C4-2B (cell line): ENCODE measurements around the gene METTL26.

Source experiments
- CTCF ChIP-seq: fragments of 450-650 bp; conservative IDR thresholded peaks from 2 replicates; pipeline ENCODE4 v1.5.1; 2017; ENCODE audit warnings: mild to moderate bottlenecking
- ZFX ChIP-seq: fragments of 450-650 bp; IDR thresholded peaks from 2 replicates; pipeline ENCODE4 v1.6.1; 2017

- no peak for TF ChIP-seq CTCF
- TF ChIP-seq ZFX, result no peak
These were observed 9.2 kb downstream of the METTL26 start for GRCh38 chr16:626787-627453.
